Activated CD8-positive, alpha-beta T cell treated with anti-CD3 and anti-CD28 coated beads for 36 hours (primary cell): ENCODE data around the gene EIF4G3. TPM values are rescaled to one million over a fixed set of nuclear protein-coding genes. Genes with fewer than 3 reads are reported as not detected.

Experiments
- ATAC-seq: fragments of 200-7000 bp; cut with Tn5 transposase; one replicate; pipeline ENCODE4 v1.10.0; 2021; ENCODE audit warnings: mild to moderate bottlenecking, moderate library complexity
- CTCF ChIA-PET: fragments of 350-600 bp; sonication (Branson Sonifier 250); formaldehyde crosslinking; loops from one replicate; lab custom pipeline; 2021; ENCODE audit warnings: antibody characterized with exemption; lab: Charles Lee
- POLR2A ChIA-PET: fragments of 350-600 bp; sonication (Branson Sonifier 250); formaldehyde crosslinking; loops from one replicate; lab custom pipeline; 2021; ENCODE audit warnings: antibody characterized with exemption; lab: Charles Lee
- DNase-seq: peaks from one replicate; pipeline ENCODE4 v3.0.0-alpha.2; 2020
- H3K27ac Mint-ChIP-seq: one replicate; pipeline ENCODE4 v1.8.0; 2021; ENCODE audit warnings: mild to moderate bottlenecking, mixed read lengths
- H3K27me3 Mint-ChIP-seq: one replicate; pipeline ENCODE4 v1.8.0; 2021; ENCODE audit warnings: mixed read lengths
- H3K36me3 Mint-ChIP-seq: one replicate; pipeline ENCODE4 v1.8.0; 2021; ENCODE audit warnings: low read depth, mixed read lengths
- H3K4me1 Mint-ChIP-seq: one replicate; pipeline ENCODE4 v1.8.0; 2021; ENCODE audit warnings: low read depth, mixed read lengths
- H3K4me3 Mint-ChIP-seq: one replicate; pipeline ENCODE4 v1.8.0; 2021; ENCODE audit warnings: mild to moderate bottlenecking, moderate library complexity, mixed read lengths
- H3K9me3 Mint-ChIP-seq: one replicate; pipeline ENCODE4 v1.8.0; 2021; ENCODE audit warnings: mixed read lengths
- intact Hi-C: fragments of 100-400 bp; cut with micrococcal nuclease; formaldehyde crosslinking; loops from one replicate; pipeline ENCODE4 v1.10.0; 2022
- microRNA-seq: library from miRNA; unstranded; fragments of <30 nt; microRNA quantifications from one replicate; pipeline ENCODE4 v1.2.0, GENCODE V29; 2022; ENCODE audit warnings: borderline microRNAs expressed, borderline replicate concordance
- total RNA-seq, 2 experiments: library from RNA; stranded (reverse); gene quantifications; one replicate each; pipeline ENCODE4 v1.2.3, GENCODE V29; 2021
- TF ChIP-seq, protein P1 (sequence below): fragments of 200-600 bp; IDR thresholded peaks from one replicate; pipeline ENCODE4 v1.8.0; 2022; ENCODE audit warnings: antibody characterized with exemption, mild to moderate bottlenecking

EIF4G3 gene
- total RNA-seq, 2 experiments from 2014 or later = 48.2 to 48.4 TPM

DNA sequence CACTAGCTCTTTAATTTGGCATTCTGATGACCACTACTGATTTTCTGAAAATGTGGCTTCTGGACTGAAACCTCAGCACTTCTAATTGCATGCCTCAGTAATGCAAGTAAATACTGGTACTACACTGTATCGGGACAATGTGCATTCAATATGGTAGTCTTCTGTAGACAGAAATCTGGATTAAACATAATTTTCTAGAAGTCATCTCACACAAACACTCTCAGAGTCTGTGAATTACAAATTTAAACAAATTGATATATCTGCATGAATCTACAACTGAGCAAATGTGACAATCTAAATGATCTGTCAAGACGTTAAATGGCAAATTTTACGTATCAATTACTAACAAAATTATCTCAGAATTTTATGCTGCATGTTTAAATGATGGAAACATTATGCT, 413.3 kb downstream of the EIF4G3 start:
- ChIA-PET POLR2A (interaction anchor here (0.9 kb wide), 1 partner anchor 9 kb away, joined by 3 read pairs; no protein-coding TSS in a partner anchor), CTCF (interaction anchor here (1.0 kb wide), 1 partner anchor 67 kb away, joined by 3 read pairs; no protein-coding TSS in a partner anchor)
- intact Hi-C loops = no loop called here

DNA sequence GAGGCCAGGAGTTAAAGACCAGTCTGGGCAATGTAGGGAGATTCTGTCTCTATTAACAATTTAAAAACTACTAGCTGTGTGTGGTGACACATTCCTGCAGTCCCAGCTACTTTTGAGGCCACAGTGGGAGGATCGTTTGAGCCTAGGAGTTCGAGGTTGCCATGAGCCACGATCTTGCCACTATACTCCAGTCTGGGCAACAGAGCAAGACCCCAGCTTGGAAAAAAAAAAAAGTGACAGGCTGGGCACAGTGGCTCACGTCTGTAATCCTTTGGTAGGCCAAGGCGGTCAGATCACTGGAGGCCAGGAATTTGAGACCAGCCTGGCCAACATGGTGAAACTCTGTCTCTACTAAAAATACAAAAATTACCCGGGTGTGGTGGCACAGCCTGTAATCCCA, 416.4 kb downstream of the EIF4G3 start:
- CTCF ChIA-PET = no interaction called here
- H3K4me1 Mint-ChIP-seq = no peaks in the 10 kb centered on the region
- H3K27me3 Mint-ChIP-seq = no peaks in the 10 kb centered on the region
- no peak for DNase-seq
- peaks cover 48% of the 10 kb centered on the region for H3K36me3 Mint-ChIP-seq
- TF ChIP-seq, protein P1, sequence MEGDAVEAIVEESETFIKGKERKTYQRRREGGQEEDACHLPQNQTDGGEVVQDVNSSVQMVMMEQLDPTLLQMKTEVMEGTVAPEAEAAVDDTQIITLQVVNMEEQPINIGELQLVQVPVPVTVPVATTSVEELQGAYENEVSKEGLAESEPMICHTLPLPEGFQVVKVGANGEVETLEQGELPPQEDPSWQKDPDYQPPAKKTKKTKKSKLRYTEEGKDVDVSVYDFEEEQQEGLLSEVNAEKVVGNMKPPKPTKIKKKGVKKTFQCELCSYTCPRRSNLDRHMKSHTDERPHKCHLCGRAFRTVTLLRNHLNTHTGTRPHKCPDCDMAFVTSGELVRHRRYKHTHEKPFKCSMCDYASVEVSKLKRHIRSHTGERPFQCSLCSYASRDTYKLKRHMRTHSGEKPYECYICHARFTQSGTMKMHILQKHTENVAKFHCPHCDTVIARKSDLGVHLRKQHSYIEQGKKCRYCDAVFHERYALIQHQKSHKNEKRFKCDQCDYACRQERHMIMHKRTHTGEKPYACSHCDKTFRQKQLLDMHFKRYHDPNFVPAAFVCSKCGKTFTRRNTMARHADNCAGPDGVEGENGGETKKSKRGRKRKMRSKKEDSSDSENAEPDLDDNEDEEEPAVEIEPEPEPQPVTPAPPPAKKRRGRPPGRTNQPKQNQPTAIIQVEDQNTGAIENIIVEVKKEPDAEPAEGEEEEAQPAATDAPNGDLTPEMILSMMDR = no peak
- H3K27ac Mint-ChIP-seq = no peak overlapping the region
- H3K9me3 Mint-ChIP-seq = no peaks in the 10 kb centered on the region
- no peak for ATAC-seq
- H3K4me3 Mint-ChIP-seq = no peak overlapping the region
- POLR2A ChIA-PET = interaction anchor here (1.0 kb wide), 1 partner anchor 9 kb away, joined by 3 read pairs; no protein-coding TSS in a partner anchor
- intact Hi-C loops = no loop called here

More for the DNA sequence above, 413.3 kb downstream of the EIF4G3 start:
- H3K9me3 Mint-ChIP-seq = no peaks in the 10 kb centered on the region
- H3K27me3 Mint-ChIP-seq = no peaks in the 10 kb centered on the region
- H3K27ac Mint-ChIP-seq = no peak overlapping the region
- ATAC-seq = no peak
- no peaks in the 10 kb centered on the region for H3K4me1 Mint-ChIP-seq
- DNase-seq = no peak
- H3K36me3 Mint-ChIP-seq = peaks cover 45% of the 10 kb centered on the region
- TF ChIP-seq, protein P1 = no peak
- H3K4me3 Mint-ChIP-seq = no peak overlapping the region

Small RNAs within 50 kb of the gene (microRNA-seq; reads per million reads assigned to microRNA genes)
- gene MIR1256 = not detected

Other genes starting within 250 kb of the EIF4G3 start
- gene ECE1, start 113.6 kb upstream of the EIF4G3 start, total RNA-seq = 100 to 1,000 TPM; 118 to 127 TPM